ENCODE measurements around the gene SLC41A1. TPM values are rescaled to one million over a fixed set of nuclear protein-coding genes. Genes with fewer than 3 reads are reported as not detected.

The SLC41A1 gene
- total and polyA plus RNA-seq, 2 experiments from 2014 or later, result 21.3 to 22.4 TPM

GRCh38 chr1:205748403-205749233 lies 64.4 kb downstream of the SLC41A1 start:
- Histone ChIP-seq H3K9me2 (ENCODE audit: insufficient read depth) (no peaks in the 10 kb centered on the region), H3K9ac (peak overlapping the region; percentile 92), H3K4me2 (ENCODE audit: unreplicated experiment) (peak overlapping the region; percentile 90), H3K27ac (peak overlapping the region; percentile 88), H3K27me3 (replicated peaks; ENCODE audit: insufficient read depth) (no peaks in the 10 kb centered on the region), H4K20me1 (ENCODE audit: insufficient read depth) (peaks cover 6% of the 10 kb centered on the region; the same call in 1 of the 2 replicates), H3K79me2 (ENCODE audit: insufficient read depth) (peaks cover 55% of the 10 kb centered on the region), H3K9me3 (ENCODE audit: low read depth) (no peaks in the 10 kb centered on the region), H3F3A (ENCODE audit: insufficient read depth) (peaks cover 31% of the 10 kb centered on the region), H3K4me3 (peak overlapping the region; percentile 94), H3K4me1 (ENCODE audit: insufficient read depth) (peaks cover 27% of the 10 kb centered on the region), H2AFZ (peak overlapping the region; percentile 47), H3K36me3 (ENCODE audit: low read depth) (no peaks in the 10 kb centered on the region)
- peak; percentile 91 for DNase-seq
- WGBS, 2 experiments (ENCODE audit: low coverage in 1 of 2, low lambda C conversion rate in 2 of 2, missing lambda C conversion rate in 2 of 2), result 1 to 2% methylated on average over 25 of the region's 25 CpGs
- in situ Hi-C loops (cut with MboI), result no loop called here
- no peak for TF ChIP-seq EZH2 (IDR thresholded peaks at IDR 0.05; ENCODE audit: insufficient read depth, poor library complexity, severe bottlenecking)
- no peak for TF ChIP-seq EZH2phosphoT487 (IDR thresholded peaks at IDR 0.05; ENCODE audit: insufficient read depth, low read depth)

GRCh38 chr1:205746757-205747412 lies 66.1 kb downstream of the SLC41A1 start:
- peak overlapping the region; percentile 90 for H3K4me2 ChIP-seq (ENCODE audit: unreplicated experiment)
- in situ Hi-C loops (cut with MboI), result no loop called here
- peak overlapping the region; percentile 88; the same call in 1 of the 2 replicates for H3K27ac ChIP-seq
- H3K9me3 ChIP-seq (ENCODE audit: low read depth), result no peaks in the 10 kb centered on the region
- no peaks in the 10 kb centered on the region for H3K36me3 ChIP-seq (ENCODE audit: low read depth)
- peaks cover 31% of the 10 kb centered on the region for H3F3A ChIP-seq (ENCODE audit: insufficient read depth)
- H4K20me1 ChIP-seq (ENCODE audit: insufficient read depth), result peaks cover 6% of the 10 kb centered on the region; the same call in 1 of the 2 replicates
- H3K27me3 ChIP-seq (replicated peaks; ENCODE audit: insufficient read depth), result no peaks in the 10 kb centered on the region
- TF ChIP-seq EZH2phosphoT487 (IDR thresholded peaks at IDR 0.05; ENCODE audit: insufficient read depth, low read depth) (no peak), EZH2 (IDR thresholded peaks at IDR 0.05; ENCODE audit: insufficient read depth, poor library complexity, severe bottlenecking) (no peak)
- peaks cover 72% of the 10 kb centered on the region for H3K79me2 ChIP-seq (ENCODE audit: insufficient read depth)
- WGBS, 2 experiments (ENCODE audit: low coverage in 1 of 2, low lambda C conversion rate in 2 of 2, missing lambda C conversion rate in 2 of 2), result 35 to 43% methylated on average over 5 of the region's 5 CpGs
- H3K4me1 ChIP-seq (ENCODE audit: insufficient read depth), result peaks cover 27% of the 10 kb centered on the region
- H3K9ac ChIP-seq, result peak overlapping the region; percentile 92
- peak; percentile 24 for DNase-seq
- H3K4me3 ChIP-seq, result peak overlapping the region; percentile 94
- no peaks in the 10 kb centered on the region for H3K9me2 ChIP-seq (ENCODE audit: insufficient read depth)
- no peak overlapping the region for H2AFZ ChIP-seq

GRCh38 chr1:205744403-205744802 lies 68.6 kb downstream of the SLC41A1 start:
- in situ Hi-C loops (cut with MboI), result no loop called here
- Histone ChIP-seq H3K4me1 (ENCODE audit: insufficient read depth) (peaks cover 27% of the 10 kb centered on the region), H3K27me3 (replicated peaks; ENCODE audit: insufficient read depth) (no peaks in the 10 kb centered on the region), H3K79me2 (ENCODE audit: insufficient read depth) (peaks cover 97% of the 10 kb centered on the region), H3K27ac (no peak overlapping the region), H3F3A (ENCODE audit: insufficient read depth) (peaks cover 34% of the 10 kb centered on the region), H2AFZ (no peak overlapping the region), H3K4me3 (no peak overlapping the region), H3K4me2 (ENCODE audit: unreplicated experiment) (no peak overlapping the region), H3K9me3 (ENCODE audit: low read depth) (no peaks in the 10 kb centered on the region), H3K36me3 (ENCODE audit: low read depth) (no peaks in the 10 kb centered on the region; the same call in 1 of the 2 replicates), H3K9me2 (ENCODE audit: insufficient read depth) (no peaks in the 10 kb centered on the region), H3K9ac (no peak overlapping the region), H4K20me1 (ENCODE audit: insufficient read depth) (peaks cover 6% of the 10 kb centered on the region; the same call in 1 of the 2 replicates)
- no peak for TF ChIP-seq EZH2phosphoT487 (IDR thresholded peaks at IDR 0.05; ENCODE audit: insufficient read depth, low read depth)
- DNase-seq, result no peak
- 92 to 96% methylated on average over 8 of the region's 8 CpGs for WGBS, 2 experiments (ENCODE audit: low coverage in 1 of 2, low lambda C conversion rate in 2 of 2, missing lambda C conversion rate in 2 of 2)

- Histone ChIP-seq H3K36me3 (ENCODE audit: low read depth) (no peaks in the 10 kb centered on the region; the same call in 1 of the 2 replicates), H3K9me3 (ENCODE audit: low read depth) (no peaks in the 10 kb centered on the region), H3K27ac (no peak overlapping the region), H3K4me2 (ENCODE audit: unreplicated experiment) (no peak overlapping the region), H3K27me3 (replicated peaks; ENCODE audit: insufficient read depth) (no peaks in the 10 kb centered on the region), H4K20me1 (ENCODE audit: insufficient read depth) (peaks cover 6% of the 10 kb centered on the region; the same call in 1 of the 2 replicates), H3F3A (ENCODE audit: insufficient read depth) (peaks cover 38% of the 10 kb centered on the region), H3K4me3 (no peak overlapping the region), H3K9me2 (ENCODE audit: insufficient read depth) (no peaks in the 10 kb centered on the region), H3K79me2 (ENCODE audit: insufficient read depth) (peaks cover 100% of the 10 kb centered on the region), H2AFZ (no peak overlapping the region), H3K9ac (no peak overlapping the region), H3K4me1 (ENCODE audit: insufficient read depth) (peaks cover 27% of the 10 kb centered on the region)
- in situ Hi-C loops (cut with MboI), result no loop called here
- DNase-seq, result no peak
- 73 to 74% methylated on average over 4 of the region's 4 CpGs for WGBS, 2 experiments (ENCODE audit: low coverage in 1 of 2, low lambda C conversion rate in 2 of 2, missing lambda C conversion rate in 2 of 2)
- TF ChIP-seq EZH2 (IDR thresholded peaks at IDR 0.05; ENCODE audit: insufficient read depth, poor library complexity, severe bottlenecking) (no peak), EZH2phosphoT487 (IDR thresholded peaks at IDR 0.05; ENCODE audit: insufficient read depth, low read depth) (no peak)
Observed at GRCh38 chr1:205743977-205744376, 69.0 kb downstream of the SLC41A1 start.

Measured in GM23248 (cell line).